Measurements from ENCODE around the gene INF2. TPM values are rescaled to one million over a fixed set of nuclear protein-coding genes. Genes with fewer than 3 reads are reported as not detected.
"Not testable (repeated sequence)": the region's sequence is repeated elsewhere in the genome, so short reads cannot be mapped to it uniquely, and the experiment has no call there.

INF2 gene
- polyA plus RNA-seq, 1 experiment: 39.9 TPM

DNA sequence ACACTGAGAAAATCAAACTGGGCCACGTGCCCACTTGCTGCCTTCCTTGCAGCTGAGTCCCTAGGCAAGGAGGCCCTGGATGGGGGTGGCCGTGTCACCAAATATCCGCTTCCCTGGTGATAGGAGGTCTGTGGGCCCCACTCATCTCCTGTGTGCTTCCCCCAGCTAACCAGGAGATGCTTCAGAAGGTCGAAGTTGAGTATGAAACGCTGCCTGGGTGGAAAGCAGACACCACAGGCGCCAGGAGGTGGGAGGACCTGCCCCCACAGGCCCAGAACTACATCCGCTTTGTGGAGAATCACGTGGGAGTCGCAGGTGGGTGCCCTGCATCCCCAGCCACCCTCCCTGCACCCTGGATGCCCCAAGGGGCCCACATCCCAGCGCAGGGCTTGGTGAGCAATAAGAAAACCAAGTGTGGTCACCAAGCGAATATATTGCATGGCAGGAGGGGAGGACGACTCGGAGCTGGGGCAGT, 56.7 kb downstream of the INF2 start:
- TF ChIP-seq CTCF (IDR thresholded peaks at IDR 0.05; ENCODE audit: insufficient read depth, low read depth, low read length): no peak
- H3K4me3 ChIP-seq (ENCODE audit: low read depth, low read length): no peak overlapping the region
- CTCF ChIA-PET: interaction anchor here (0.7 to 7.5 kb wide), 7 partner anchors 9 to 677 kb away, joined by 3 to 49 read pairs (median 4); partner anchors contain the start of gene ADSS1
- no peaks in the 10 kb centered on the region; the same call in 1 of the 2 replicates for H3K36me3 ChIP-seq (ENCODE audit: control insufficient read depth, insufficient read depth, low read length)
- POLR2A ChIA-PET: interaction anchor here (0.5 kb wide), 1 partner anchor 10 kb away, joined by 3 read pairs; no protein-coding TSS in a partner anchor
- DNase-seq (ENCODE audit: low read depth): no peak
- H3K27me3 ChIP-seq (ENCODE audit: control insufficient read depth, insufficient read depth, low read length): no peaks in the 10 kb centered on the region

DNA sequence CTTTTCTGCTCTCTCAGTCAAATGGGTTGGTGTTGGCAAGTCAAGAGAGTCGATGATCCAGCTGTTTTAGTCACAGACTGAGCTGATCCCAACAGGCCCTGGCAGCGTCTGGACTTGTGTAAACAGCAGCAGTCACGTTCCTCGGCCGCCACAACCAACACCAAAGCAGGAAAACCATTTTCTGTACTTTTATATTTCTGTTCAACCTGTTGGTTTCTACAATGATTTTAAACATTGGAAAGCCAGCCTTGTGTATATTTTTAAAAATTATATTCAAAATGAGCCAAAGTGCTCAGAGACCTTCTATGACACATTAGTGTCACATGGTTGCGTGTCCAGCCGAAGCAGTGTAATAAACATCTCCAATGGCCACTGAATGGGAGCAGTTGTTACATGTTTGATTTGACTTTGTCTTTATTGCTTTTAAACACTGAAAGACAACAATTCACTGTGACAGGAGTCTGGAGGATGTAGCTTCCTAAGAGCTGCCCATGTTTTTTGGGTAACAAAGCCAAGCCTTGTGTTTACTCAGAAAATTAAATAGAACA, 57.6 kb downstream of the INF2 start:
- H3K36me3 ChIP-seq (ENCODE audit: control insufficient read depth, insufficient read depth, low read length): no peaks in the 10 kb centered on the region; the same call in 1 of the 2 replicates
- no peak for TF ChIP-seq CTCF (IDR thresholded peaks at IDR 0.05; ENCODE audit: insufficient read depth, low read depth, low read length)
- CTCF ChIA-PET: interaction anchor here (1.1 to 7.5 kb wide), 4 partner anchors 22 to 79 kb away, joined by 4 to 49 read pairs (median 4); partner anchors contain the start of gene ADSS1
- no peak overlapping the region for H3K4me3 ChIP-seq (ENCODE audit: low read depth, low read length)
- POLR2A ChIA-PET: interaction anchor here (0.5 kb wide), 1 partner anchor 10 kb away, joined by 3 read pairs; no protein-coding TSS in a partner anchor
- peak; percentile 44 for DNase-seq (ENCODE audit: low read depth)
- H3K27me3 ChIP-seq (ENCODE audit: control insufficient read depth, insufficient read depth, low read length): no peaks in the 10 kb centered on the region

- H3K4me3 ChIP-seq (ENCODE audit: low read depth, low read length): no peak overlapping the region
- no peak for DNase-seq (ENCODE audit: low read depth)
- ChIA-PET POLR2A (no interaction called here), CTCF (interaction anchor here (1.4 to 7.5 kb wide), 3 partner anchors 23 to 78 kb away, joined by 4 to 49 read pairs (median 5); partner anchors contain the start of gene ADSS1)
- no peaks in the 10 kb centered on the region; the same call in 1 of the 2 replicates for H3K36me3 ChIP-seq (ENCODE audit: control insufficient read depth, insufficient read depth, low read length)
- no peaks in the 10 kb centered on the region for H3K27me3 ChIP-seq (ENCODE audit: control insufficient read depth, insufficient read depth, low read length)
- TF ChIP-seq CTCF (IDR thresholded peaks at IDR 0.05; ENCODE audit: insufficient read depth, low read depth, low read length): no peak
These were observed 58.5 kb downstream of the INF2 start for GRCh38 chr14:104747876-104748275.

DNA sequence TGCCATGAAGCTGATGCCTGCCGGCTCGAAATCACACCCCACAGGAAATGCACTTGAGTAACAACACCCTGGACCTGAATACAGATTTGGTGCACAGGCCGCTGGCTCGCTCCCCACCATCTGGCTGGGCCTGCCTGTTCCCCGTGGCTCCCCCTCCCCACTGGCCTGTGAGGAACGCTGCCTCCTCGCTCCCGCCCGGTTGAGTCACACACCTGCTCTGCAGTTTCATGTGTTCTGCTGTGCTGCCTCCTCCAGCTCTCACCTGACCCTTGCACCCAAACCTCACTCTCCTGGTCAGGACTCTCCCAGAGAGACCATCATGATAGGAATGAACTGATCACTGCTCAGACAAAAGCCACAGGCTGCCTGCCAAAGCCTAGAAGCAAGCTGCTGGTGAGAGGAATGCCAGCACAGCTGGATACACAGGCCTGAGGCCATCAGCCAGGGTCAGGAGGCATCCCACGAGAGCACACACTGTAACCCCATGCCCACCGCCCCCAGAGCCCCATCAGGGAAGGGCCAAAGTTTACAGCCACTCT, 59.8 kb downstream of the INF2 start:
- Histone ChIP-seq H3K4me3 (ENCODE audit: low read depth, low read length) (no peak overlapping the region), H3K27me3 (ENCODE audit: control insufficient read depth, insufficient read depth, low read length) (no peaks in the 10 kb centered on the region), H3K36me3 (ENCODE audit: control insufficient read depth, insufficient read depth, low read length) (no peaks in the 10 kb centered on the region)
- peak; percentile 21 for DNase-seq (ENCODE audit: low read depth)
- no peak for TF ChIP-seq CTCF (IDR thresholded peaks at IDR 0.05; ENCODE audit: insufficient read depth, low read depth, low read length)
- POLR2A ChIA-PET: no interaction called here
- CTCF ChIA-PET: interaction anchor here (0.9 to 7.5 kb wide), 5 partner anchors 12 to 71 kb away, joined by 4 to 49 read pairs (median 8); partner anchors contain the start of gene ADSS1

- no peak for TF ChIP-seq CTCF (IDR thresholded peaks at IDR 0.05; ENCODE audit: insufficient read depth, low read depth, low read length)
- Histone ChIP-seq H3K4me3 (ENCODE audit: low read depth, low read length) (no peak overlapping the region), H3K27me3 (ENCODE audit: control insufficient read depth, insufficient read depth, low read length) (no peaks in the 10 kb centered on the region), H3K36me3 (ENCODE audit: control insufficient read depth, insufficient read depth, low read length) (no peaks in the 10 kb centered on the region)
- ChIA-PET POLR2A (no interaction called here), CTCF (interaction anchor here (1.3 to 7.5 kb wide), 5 partner anchors 8 to 25 kb away, joined by 3 to 49 read pairs (median 8); partner anchors contain the start of gene ADSS1)
- DNase-seq (ENCODE audit: low read depth): peak; percentile 32
These were observed 60.8 kb downstream of the INF2 start for GRCh38 chr14:104750056-104750752.

- CTCF ChIA-PET: interaction anchor here (1.3 to 7.5 kb wide), 5 partner anchors 8 to 25 kb away, joined by 3 to 49 read pairs (median 8); partner anchors contain the start of gene ADSS1
These were observed 61.3 kb downstream of the INF2 start for GRCh38 chr14:104750753-104751057.

More at GRCh38 chr14:104750753-104751057, 61.3 kb downstream of the INF2 start:
- POLR2A ChIA-PET; H3K4me3 ChIP-seq (ENCODE audit: low read depth, low read length); H3K36me3 ChIP-seq (ENCODE audit: control insufficient read depth, insufficient read depth, low read length); DNase-seq (ENCODE audit: low read depth); H3K27me3 ChIP-seq (ENCODE audit: control insufficient read depth, insufficient read depth, low read length): not testable (repeated sequence)

Data from BJ (cell line).